ENCODE results near the gene CAMK1G.

Gene CAMK1G

GRCh38 chr1:209607102-209607794 lies 23.7 kb downstream of the CAMK1G start:
- TF ChIP-seq OSR1 (CRISPR knock-in tag; IDR thresholded peaks at IDR 0.05) (0 out of 2 replicates have a peak, but pooled peaks have one; percentile 13), SNAI2 (CRISPR knock-in tag; IDR thresholded peaks at IDR 0.05) (no peak)
- peak; percentile 78 for ATAC-seq

DNA sequence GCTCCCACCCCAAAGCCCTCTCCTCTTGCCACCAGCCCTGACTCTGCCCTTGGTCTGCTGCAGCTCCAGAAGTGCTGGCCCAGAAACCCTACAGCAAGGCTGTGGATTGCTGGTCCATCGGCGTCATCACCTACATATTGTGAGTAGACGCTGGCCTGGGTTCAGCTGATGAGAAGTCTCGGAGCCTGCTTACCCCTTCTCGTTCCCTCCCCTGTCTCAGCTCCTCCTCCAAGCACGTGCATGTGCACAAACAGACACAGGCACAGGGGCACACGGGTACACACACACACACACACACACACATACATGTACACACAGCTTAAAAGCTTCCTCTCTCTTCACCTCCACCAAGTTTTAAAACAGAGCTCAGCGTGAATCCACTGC lies 24.3 kb downstream of the CAMK1G start:
- no peak for TF ChIP-seq ZC3H10 (CRISPR knock-in tag; IDR thresholded peaks at IDR 0.05)
- no peak for TF ChIP-seq ZFP3 (CRISPR knock-in tag; IDR thresholded peaks at IDR 0.05)
- TF ChIP-seq POU6F1 (CRISPR knock-in tag; IDR thresholded peaks at IDR 0.05; ENCODE audit: borderline replicate concordance, low read depth), result no peak
- no peak for TF ChIP-seq TOX (CRISPR knock-in tag; IDR thresholded peaks at IDR 0.05; ENCODE audit: borderline replicate concordance)
- no peak for TF ChIP-seq CREB5 (CRISPR knock-in tag; IDR thresholded peaks at IDR 0.05; ENCODE audit: low read depth)
- no peak for TF ChIP-seq TCF4 (CRISPR knock-in tag; IDR thresholded peaks at IDR 0.05; ENCODE audit: borderline replicate concordance)
- TF ChIP-seq, protein P1, sequence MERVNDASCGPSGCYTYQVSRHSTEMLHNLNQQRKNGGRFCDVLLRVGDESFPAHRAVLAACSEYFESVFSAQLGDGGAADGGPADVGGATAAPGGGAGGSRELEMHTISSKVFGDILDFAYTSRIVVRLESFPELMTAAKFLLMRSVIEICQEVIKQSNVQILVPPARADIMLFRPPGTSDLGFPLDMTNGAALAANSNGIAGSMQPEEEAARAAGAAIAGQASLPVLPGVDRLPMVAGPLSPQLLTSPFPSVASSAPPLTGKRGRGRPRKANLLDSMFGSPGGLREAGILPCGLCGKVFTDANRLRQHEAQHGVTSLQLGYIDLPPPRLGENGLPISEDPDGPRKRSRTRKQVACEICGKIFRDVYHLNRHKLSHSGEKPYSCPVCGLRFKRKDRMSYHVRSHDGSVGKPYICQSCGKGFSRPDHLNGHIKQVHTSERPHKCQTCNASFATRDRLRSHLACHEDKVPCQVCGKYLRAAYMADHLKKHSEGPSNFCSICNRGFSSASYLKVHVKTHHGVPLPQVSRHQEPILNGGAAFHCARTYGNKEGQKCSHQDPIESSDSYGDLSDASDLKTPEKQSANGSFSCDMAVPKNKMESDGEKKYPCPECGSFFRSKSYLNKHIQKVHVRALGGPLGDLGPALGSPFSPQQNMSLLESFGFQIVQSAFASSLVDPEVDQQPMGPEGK (CRISPR knock-in tag; IDR thresholded peaks at IDR 0.05; ENCODE audit: borderline replicate concordance), result no peak
- TF ChIP-seq CSRNP3 (CRISPR knock-in tag; IDR thresholded peaks at IDR 0.05), result no peak
- TF ChIP-seq ZNF8 (CRISPR knock-in tag; IDR thresholded peaks at IDR 0.05), result no peak
- TF ChIP-seq ARNTL (CRISPR knock-in tag; IDR thresholded peaks at IDR 0.05; ENCODE audit: borderline replicate concordance, low read depth), result no peak
- no peak for TF ChIP-seq GLIS3 (CRISPR knock-in tag; IDR thresholded peaks at IDR 0.05)
- no peak for TF ChIP-seq ISL1 (CRISPR knock-in tag; IDR thresholded peaks at IDR 0.05)
- no peak for TF ChIP-seq ZNF565 (CRISPR knock-in tag; conservative IDR thresholded peaks at IDR 0.05; ENCODE audit: low read depth)
- TF ChIP-seq RARB (CRISPR knock-in tag; IDR thresholded peaks at IDR 0.05), result no peak
- no peak for TF ChIP-seq ZNF70 (CRISPR knock-in tag; IDR thresholded peaks at IDR 0.05)
- TF ChIP-seq PPARA (CRISPR knock-in tag; IDR thresholded peaks at IDR 0.05; ENCODE audit: borderline replicate concordance), result no peak
- no peak for TF ChIP-seq CSDC2 (CRISPR knock-in tag; IDR thresholded peaks at IDR 0.05)
- TF ChIP-seq TSHZ2 (CRISPR knock-in tag; IDR thresholded peaks at IDR 0.05), result no peak
- no peak for TF ChIP-seq ESRRG (CRISPR knock-in tag; IDR thresholded peaks at IDR 0.05)
- no peak; the same call in 1 of the 3 replicates for ATAC-seq

Measured in SK-N-SH treated with all-trans-retinoic acid at 6 μM for 48 hours (cell line).